Panc1 (cell line): ENCODE results near the gene PINLYP. TPM values are rescaled to one million over a fixed set of nuclear protein-coding genes. Genes with fewer than 3 reads are reported as not detected.

Experiments used
- ATAC-seq: fragments of 200-7000 bp; cut with Tn5 transposase; 2 replicates; pipeline ENCODE4 v1.9.1; 2020; ENCODE audit warnings: mild to moderate bottlenecking, moderate library complexity
- BruUV-seq: library from RNA; stranded (reverse); fragments of 400-500 nt; replicated peaks from 2 replicates; lab custom pipeline; 2021; lab: Mats Ljungman, UMichigan
- CTCF ChIA-PET: fragments of 300-600 bp; sonication (Branson Sonifier 250); formaldehyde crosslinking; loops from one replicate; lab custom pipeline; 2022; ENCODE audit warnings: antibody characterized with exemption; lab: Charles Lee
- POLR2A ChIA-PET: fragments of 300-600 bp; sonication (Branson Sonifier 250); formaldehyde crosslinking; loops from one replicate; lab custom pipeline; 2022; ENCODE audit warnings: antibody characterized with exemption; lab: Charles Lee
- DNase-seq: peaks from one replicate; pipeline ENCODE4 v3.0.0-alpha.2; 2010; ENCODE audit warnings: low read depth, low spot score
- H3K27ac ChIP-seq: 2 replicates; pipeline ENCODE4 v1.5.1; 2011; ENCODE audit warnings: mild to moderate bottlenecking, low read length, inconsistent platforms
- H3K27me3 ChIP-seq: fragments of 200-500 bp; sonication (Bioruptor generic); 2 replicates; pipeline ENCODE4 v1.6.0; 2014; ENCODE audit warnings: low read length, inconsistent platforms; ENCODE audit not compliant: control insufficient read depth, insufficient read depth
- H3K36me3 ChIP-seq: fragments of 200-500 bp; sonication (Bioruptor generic); 2 replicates; pipeline ENCODE4 v1.5.1; 2014; ENCODE audit warnings: inconsistent platforms, mild to moderate bottlenecking, low read length, moderate library complexity; ENCODE audit not compliant: control insufficient read depth, insufficient read depth
- H3K4me1 ChIP-seq: 2 replicates; pipeline ENCODE4 v1.5.1; 2011; ENCODE audit warnings: inconsistent platforms, mild to moderate bottlenecking, low read length, moderate library complexity; ENCODE audit not compliant: control insufficient read depth, insufficient read depth
- H3K4me3 ChIP-seq, 2 experiments: 2 replicates each; pipeline ENCODE4 v1.5.1; 2011 to 2012; ENCODE audit warnings: low read depth in 2 of 2, low read length in 2 of 2, mild to moderate bottlenecking in 2 of 2, inconsistent platforms in 1 of 2, moderate library complexity in 1 of 2
- H3K9me3 ChIP-seq: fragments of 200-500 bp; sonication (Bioruptor generic); 2 replicates; pipeline ENCODE4 v1.5.1; 2014; ENCODE audit warnings: low read depth, mild to moderate bottlenecking, inconsistent platforms, low read length, moderate library complexity; ENCODE audit not compliant: control insufficient read depth, insufficient read depth
- POLR2AphosphoS5 ChIP-seq: IDR thresholded peaks from 2 replicates; pipeline ENCODE4 v1.6.1; 2012; ENCODE audit warnings: mild to moderate bottlenecking, low read depth, low read length, moderate library complexity
- SIN3A ChIP-seq: IDR thresholded peaks from 2 replicates; pipeline ENCODE4 v1.6.1; 2012; ENCODE audit warnings: low read depth, mild to moderate bottlenecking, low read length, moderate library complexity, borderline replicate concordance; ENCODE audit not compliant: insufficient read depth
- TCF7L2 ChIP-seq: IDR thresholded peaks from 2 replicates; pipeline ENCODE4 v1.6.1; 2011; ENCODE audit warnings: mild to moderate bottlenecking, low read depth, low read length, inconsistent platforms
- in situ Hi-C: cut with HindIII; loops from 2 replicates; pipeline ENCODE4 v1.10.0; 2016; ENCODE audit warnings: low sequenced_read_pairs, low pct_unique_long_range_greater_than_20kb
- intact Hi-C: fragments of 100-400 bp; cut with micrococcal nuclease; formaldehyde crosslinking; loops from one replicate; pipeline ENCODE4 v1.10.0; 2022; ENCODE audit not compliant: unreplicated experiment
- total RNA-seq: library from RNA; stranded (reverse); gene quantifications from one replicate; pipeline ENCODE4 v1.2.1, GENCODE V29; 2021; ENCODE audit not compliant: unreplicated experiment
- TF ChIP-seq, protein P1 (sequence below): fragments of 450-650 bp; IDR thresholded peaks from 2 replicates; pipeline ENCODE4 v1.5.1; 2017; ENCODE audit warnings: mild to moderate bottlenecking
- TF ChIP-seq, protein P2 (sequence below), 2 experiments: IDR thresholded peaks; 2 replicates each; pipeline ENCODE4 v1.6.1; 2011 to 2012; ENCODE audit warnings: low read depth in 2 of 2, control low read depth in 1 of 2, low read length in 1 of 2, mild to moderate bottlenecking in 1 of 2, moderate library complexity in 1 of 2; ENCODE audit not compliant: insufficient read depth in 1 of 2

PINLYP gene
- total RNA-seq, 1 experiment from 2014 or later = 0.21 TPM

DNA sequence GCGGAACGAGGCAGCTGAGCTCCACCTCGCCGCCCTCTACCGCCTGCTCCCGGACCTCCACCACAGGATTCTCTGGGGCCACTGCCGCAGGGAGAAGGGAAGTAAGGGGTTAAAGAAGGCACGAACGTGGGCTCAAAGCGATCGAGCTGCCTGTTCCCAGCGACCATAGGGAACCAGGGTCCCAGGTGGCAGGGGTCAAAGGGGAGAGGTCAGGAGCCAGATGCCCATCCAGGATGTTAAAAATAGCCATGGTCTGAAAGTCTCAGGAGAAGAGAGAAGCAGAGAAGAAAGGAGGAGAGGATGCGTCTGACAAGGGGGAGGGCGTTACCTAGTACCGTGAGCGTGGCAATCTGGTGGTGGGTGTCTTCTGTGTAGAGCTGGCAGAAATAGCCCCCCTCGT lies 51.2 kb downstream of the PINLYP start:
- no peak for TF ChIP-seq SIN3A
- no peak for TF ChIP-seq POLR2AphosphoS5
- TF ChIP-seq, protein P1, sequence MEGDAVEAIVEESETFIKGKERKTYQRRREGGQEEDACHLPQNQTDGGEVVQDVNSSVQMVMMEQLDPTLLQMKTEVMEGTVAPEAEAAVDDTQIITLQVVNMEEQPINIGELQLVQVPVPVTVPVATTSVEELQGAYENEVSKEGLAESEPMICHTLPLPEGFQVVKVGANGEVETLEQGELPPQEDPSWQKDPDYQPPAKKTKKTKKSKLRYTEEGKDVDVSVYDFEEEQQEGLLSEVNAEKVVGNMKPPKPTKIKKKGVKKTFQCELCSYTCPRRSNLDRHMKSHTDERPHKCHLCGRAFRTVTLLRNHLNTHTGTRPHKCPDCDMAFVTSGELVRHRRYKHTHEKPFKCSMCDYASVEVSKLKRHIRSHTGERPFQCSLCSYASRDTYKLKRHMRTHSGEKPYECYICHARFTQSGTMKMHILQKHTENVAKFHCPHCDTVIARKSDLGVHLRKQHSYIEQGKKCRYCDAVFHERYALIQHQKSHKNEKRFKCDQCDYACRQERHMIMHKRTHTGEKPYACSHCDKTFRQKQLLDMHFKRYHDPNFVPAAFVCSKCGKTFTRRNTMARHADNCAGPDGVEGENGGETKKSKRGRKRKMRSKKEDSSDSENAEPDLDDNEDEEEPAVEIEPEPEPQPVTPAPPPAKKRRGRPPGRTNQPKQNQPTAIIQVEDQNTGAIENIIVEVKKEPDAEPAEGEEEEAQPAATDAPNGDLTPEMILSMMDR = no peak
- TF ChIP-seq TCF7L2 = no peak
- TF ChIP-seq, protein P2, sequence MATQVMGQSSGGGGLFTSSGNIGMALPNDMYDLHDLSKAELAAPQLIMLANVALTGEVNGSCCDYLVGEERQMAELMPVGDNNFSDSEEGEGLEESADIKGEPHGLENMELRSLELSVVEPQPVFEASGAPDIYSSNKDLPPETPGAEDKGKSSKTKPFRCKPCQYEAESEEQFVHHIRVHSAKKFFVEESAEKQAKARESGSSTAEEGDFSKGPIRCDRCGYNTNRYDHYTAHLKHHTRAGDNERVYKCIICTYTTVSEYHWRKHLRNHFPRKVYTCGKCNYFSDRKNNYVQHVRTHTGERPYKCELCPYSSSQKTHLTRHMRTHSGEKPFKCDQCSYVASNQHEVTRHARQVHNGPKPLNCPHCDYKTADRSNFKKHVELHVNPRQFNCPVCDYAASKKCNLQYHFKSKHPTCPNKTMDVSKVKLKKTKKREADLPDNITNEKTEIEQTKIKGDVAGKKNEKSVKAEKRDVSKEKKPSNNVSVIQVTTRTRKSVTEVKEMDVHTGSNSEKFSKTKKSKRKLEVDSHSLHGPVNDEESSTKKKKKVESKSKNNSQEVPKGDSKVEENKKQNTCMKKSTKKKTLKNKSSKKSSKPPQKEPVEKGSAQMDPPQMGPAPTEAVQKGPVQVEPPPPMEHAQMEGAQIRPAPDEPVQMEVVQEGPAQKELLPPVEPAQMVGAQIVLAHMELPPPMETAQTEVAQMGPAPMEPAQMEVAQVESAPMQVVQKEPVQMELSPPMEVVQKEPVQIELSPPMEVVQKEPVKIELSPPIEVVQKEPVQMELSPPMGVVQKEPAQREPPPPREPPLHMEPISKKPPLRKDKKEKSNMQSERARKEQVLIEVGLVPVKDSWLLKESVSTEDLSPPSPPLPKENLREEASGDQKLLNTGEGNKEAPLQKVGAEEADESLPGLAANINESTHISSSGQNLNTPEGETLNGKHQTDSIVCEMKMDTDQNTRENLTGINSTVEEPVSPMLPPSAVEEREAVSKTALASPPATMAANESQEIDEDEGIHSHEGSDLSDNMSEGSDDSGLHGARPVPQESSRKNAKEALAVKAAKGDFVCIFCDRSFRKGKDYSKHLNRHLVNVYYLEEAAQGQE (IDR thresholded peaks at IDR 0.05; ENCODE audit: insufficient read depth in 1 of 2, low read depth in 2 of 2, low read length in 1 of 2) = no peak
- Histone ChIP-seq H3K27ac (no peak overlapping the region), H3K27me3 (no peaks in the 10 kb centered on the region), H3K36me3 (no peaks in the 10 kb centered on the region), H3K9me3 (no peaks in the 10 kb centered on the region), H3K4me1 (no peaks in the 10 kb centered on the region), H3K4me3 (no peak overlapping the region)
- DNase-seq (no peak), ATAC-seq (no peak)
- CTCF ChIA-PET = no interaction called here
- POLR2A ChIA-PET = no interaction called here
- no TSS peak for BruUV-seq
- in situ Hi-C loops = no loop called here
- intact Hi-C loops = no loop called here

GRCh38 chr19:43628646-43629326 lies 53.2 kb downstream of the PINLYP start:
- DNase-seq (no peak), ATAC-seq (no peak)
- no peak overlapping the region for H3K27ac ChIP-seq
- ChIA-PET CTCF (no interaction called here), POLR2A (no interaction called here)
- no peaks in the 10 kb centered on the region for H3K36me3 ChIP-seq
- H3K4me3 ChIP-seq = no peak overlapping the region
- intact Hi-C loops (no loop called here), in situ Hi-C loops (no loop called here)
- H3K9me3 ChIP-seq = no peaks in the 10 kb centered on the region
- BruUV-seq = no TSS peak
- TF ChIP-seq SIN3A (no peak), TCF7L2 (no peak), POLR2AphosphoS5 (no peak)
- TF ChIP-seq, protein P1 = no peak
- TF ChIP-seq, protein P2 (IDR thresholded peaks at IDR 0.05; ENCODE audit: insufficient read depth in 1 of 2, low read depth in 2 of 2, low read length in 1 of 2) = no peak
- H3K27me3 ChIP-seq = no peaks in the 10 kb centered on the region
- H3K4me1 ChIP-seq = no peaks in the 10 kb centered on the region
